IPS-15b (cell line): Measurements from ENCODE around the gene SGK2.
A peak's percentile ranks its signal among the peaks of the same experiment; 100 is the strongest.

Experiments used
- H3K27me3 ChIP-seq: one replicate; pipeline ENCODE4 v1.6.1; 2013; ENCODE audit warnings: low read length; ENCODE audit not compliant: control insufficient read depth, insufficient read depth
- H3K36me3 ChIP-seq: one replicate; pipeline ENCODE4 v1.6.1; 2013; ENCODE audit warnings: low read length; ENCODE audit not compliant: control insufficient read depth, insufficient read depth
- H3K4me1 ChIP-seq: one replicate; pipeline ENCODE4 v1.6.1; 2013; ENCODE audit warnings: mild to moderate bottlenecking, low read length; ENCODE audit not compliant: control insufficient read depth, insufficient read depth
- H3K4me3 ChIP-seq: one replicate; pipeline ENCODE4 v1.5.1; 2013; ENCODE audit warnings: low read depth, low read length
- H3K9ac ChIP-seq: one replicate; pipeline ENCODE4 v1.6.1; 2013; ENCODE audit warnings: low read depth, mild to moderate bottlenecking, low read length
- H3K9me3 ChIP-seq: one replicate; pipeline ENCODE4 v1.6.1; 2013; ENCODE audit warnings: mild to moderate bottlenecking, low read length; ENCODE audit not compliant: control insufficient read depth, insufficient read depth

SGK2 gene

DNA sequence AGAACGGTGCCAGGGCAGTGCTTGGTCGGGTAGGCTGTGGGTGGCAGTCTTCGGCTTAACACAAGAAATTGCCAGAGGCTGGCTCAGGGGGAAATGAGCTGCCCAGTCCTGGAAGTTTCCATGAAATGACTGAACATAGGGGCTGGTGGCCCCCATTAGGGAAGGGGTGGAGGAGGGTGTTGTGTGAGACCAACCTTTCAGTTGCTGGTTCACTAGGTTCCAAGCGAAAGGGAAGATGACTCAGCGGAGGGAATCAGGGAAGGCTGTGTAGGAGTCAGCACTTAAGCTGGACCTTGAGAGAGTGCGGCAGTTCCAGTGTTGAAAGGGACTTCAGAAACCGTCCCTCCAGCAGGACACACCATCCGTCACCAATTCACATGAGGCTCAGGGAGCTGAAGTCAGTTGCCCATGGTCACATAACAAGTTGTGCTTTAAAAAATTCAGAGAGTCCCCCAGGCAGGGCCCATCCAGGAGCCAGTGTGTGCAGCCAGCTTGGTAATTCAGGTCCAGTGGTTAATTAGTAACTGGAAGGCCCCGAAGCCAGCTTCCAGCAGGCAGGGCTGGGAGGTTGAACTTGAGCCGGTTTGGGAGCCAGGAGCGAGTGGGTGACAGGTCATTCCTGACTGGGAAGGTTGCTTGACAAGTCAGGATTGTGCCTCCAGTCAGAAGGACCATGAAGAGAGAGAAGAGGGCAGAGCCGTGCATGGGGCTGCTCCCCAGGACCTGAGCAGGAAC is at the start of gene SGK2:
TSS of gene SGK2 (plus strand) at position 616 of the 735 bp plus-strand sequence. CDS start 7,469 bp downstream, outside the sequence.
- no peak within 1 kb of the TSS for H3K9ac ChIP-seq
- no peak within 1 kb of the TSS for H3K4me3 ChIP-seq
- H3K27me3 ChIP-seq: no peaks in the 10 kb centered on the region
- H3K9me3 ChIP-seq: no peaks in the 10 kb centered on the region
- no peaks in the 10 kb centered on the region for H3K36me3 ChIP-seq
- H3K4me1 ChIP-seq: no peaks in the 10 kb centered on the region

GRCh38 chr20:43511879-43512278 is 46.9 kb upstream of the SGK2 start:
- Histone ChIP-seq H3K36me3 (peaks cover 2% of the 10 kb centered on the region), H3K4me1 (no peaks in the 10 kb centered on the region), H3K9ac (no peak overlapping the region), H3K9me3 (no peaks in the 10 kb centered on the region), H3K4me3 (no peak overlapping the region), H3K27me3 (peaks cover 4% of the 10 kb centered on the region)

GRCh38 chr20:43513372-43513930 is 45.4 kb upstream of the SGK2 start:
- H3K27me3 ChIP-seq: no peaks in the 10 kb centered on the region
- H3K4me3 ChIP-seq: peak overlapping the region; percentile 72
- H3K36me3 ChIP-seq: peaks cover 6% of the 10 kb centered on the region
- no peak overlapping the region for H3K9ac ChIP-seq
- no peaks in the 10 kb centered on the region for H3K4me1 ChIP-seq
- no peaks in the 10 kb centered on the region for H3K9me3 ChIP-seq

GRCh38 chr20:43513931-43514647 is 44.7 kb upstream of the SGK2 start:
- Histone ChIP-seq H3K4me3 (peak overlapping the region; percentile 82), H3K9ac (peak overlapping the region; percentile 54), H3K9me3 (no peaks in the 10 kb centered on the region), H3K36me3 (peaks cover 6% of the 10 kb centered on the region), H3K4me1 (no peaks in the 10 kb centered on the region), H3K27me3 (no peaks in the 10 kb centered on the region)

- peak overlapping the region; percentile 82 for H3K4me3 ChIP-seq
- H3K4me1 ChIP-seq: no peaks in the 10 kb centered on the region
- peak overlapping the region; percentile 54 for H3K9ac ChIP-seq
- peaks cover 6% of the 10 kb centered on the region for H3K36me3 ChIP-seq
- H3K9me3 ChIP-seq: no peaks in the 10 kb centered on the region
- no peaks in the 10 kb centered on the region for H3K27me3 ChIP-seq
These were observed 44.2 kb upstream of the SGK2 start for GRCh38 chr20:43514648-43514999.

- Histone ChIP-seq H3K4me1 (no peaks in the 10 kb centered on the region), H3K4me3 (peak overlapping the region; percentile 82), H3K36me3 (peaks cover 6% of the 10 kb centered on the region), H3K27me3 (no peaks in the 10 kb centered on the region), H3K9me3 (no peaks in the 10 kb centered on the region), H3K9ac (no peak overlapping the region)
These were observed 43.2 kb upstream of the SGK2 start for GRCh38 chr20:43515628-43516027.

DNA sequence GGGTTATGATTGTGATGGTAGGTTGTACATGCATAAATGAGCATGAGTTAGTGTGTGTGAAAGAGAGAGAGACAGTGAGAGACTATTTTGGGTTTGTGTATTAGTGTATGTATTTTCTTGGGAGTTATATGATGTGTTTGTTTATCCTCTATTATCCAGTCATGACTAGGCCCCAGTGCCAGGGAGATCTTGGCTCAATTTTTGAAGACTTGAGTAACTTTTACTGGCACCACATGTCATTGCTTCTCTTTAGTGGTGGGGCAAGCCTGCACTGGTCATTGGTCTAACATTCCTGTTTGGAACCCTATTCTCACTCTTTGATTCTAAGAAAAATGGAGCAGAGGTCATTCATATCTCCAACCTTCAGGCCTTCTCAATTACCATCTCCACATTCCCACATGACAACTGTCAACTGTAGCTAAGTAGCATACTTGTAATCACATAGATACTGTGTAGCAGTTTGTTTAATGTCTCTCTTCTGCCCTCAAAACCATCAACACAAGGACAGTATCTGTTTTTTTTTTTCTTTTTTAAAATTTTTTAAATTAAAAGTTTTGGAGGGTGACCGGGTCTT is 42.5 kb upstream of the SGK2 start:
- H3K4me1 ChIP-seq: no peaks in the 10 kb centered on the region
- no peak overlapping the region for H3K4me3 ChIP-seq
- H3K36me3 ChIP-seq: peaks cover 6% of the 10 kb centered on the region
- H3K9ac ChIP-seq: no peak overlapping the region
- H3K27me3 ChIP-seq: no peaks in the 10 kb centered on the region
- no peaks in the 10 kb centered on the region for H3K9me3 ChIP-seq

DNA sequence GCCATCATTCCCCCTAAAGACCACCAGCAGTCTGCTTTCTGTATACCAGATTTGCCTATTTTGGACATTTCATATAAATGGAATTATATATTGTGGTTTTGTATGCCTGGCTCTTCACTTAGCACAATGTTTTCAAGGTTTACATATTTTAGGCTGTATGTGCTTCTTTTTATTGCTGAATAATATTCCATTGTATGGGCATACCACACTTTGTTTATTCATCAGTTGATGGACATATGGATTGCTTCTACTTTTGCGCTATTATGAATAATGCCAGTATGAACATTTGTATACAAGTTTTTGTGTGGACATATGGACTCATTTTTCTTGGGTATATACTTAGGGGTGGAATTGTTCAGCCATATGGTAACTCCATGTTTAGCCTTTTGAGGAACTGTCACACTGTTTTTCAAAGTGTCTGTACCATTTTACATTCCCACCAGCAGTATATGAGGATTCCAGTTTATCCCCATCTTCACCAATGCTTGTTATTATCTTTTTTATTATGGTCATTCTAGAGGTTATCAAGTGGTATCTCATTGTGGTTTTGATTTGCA is 38.7 kb upstream of the SGK2 start:
- Histone ChIP-seq H3K9ac (no peak overlapping the region), H3K4me3 (no peak overlapping the region), H3K27me3 (no peaks in the 10 kb centered on the region), H3K4me1 (no peaks in the 10 kb centered on the region), H3K36me3 (peaks cover 4% of the 10 kb centered on the region), H3K9me3 (no peaks in the 10 kb centered on the region)

DNA sequence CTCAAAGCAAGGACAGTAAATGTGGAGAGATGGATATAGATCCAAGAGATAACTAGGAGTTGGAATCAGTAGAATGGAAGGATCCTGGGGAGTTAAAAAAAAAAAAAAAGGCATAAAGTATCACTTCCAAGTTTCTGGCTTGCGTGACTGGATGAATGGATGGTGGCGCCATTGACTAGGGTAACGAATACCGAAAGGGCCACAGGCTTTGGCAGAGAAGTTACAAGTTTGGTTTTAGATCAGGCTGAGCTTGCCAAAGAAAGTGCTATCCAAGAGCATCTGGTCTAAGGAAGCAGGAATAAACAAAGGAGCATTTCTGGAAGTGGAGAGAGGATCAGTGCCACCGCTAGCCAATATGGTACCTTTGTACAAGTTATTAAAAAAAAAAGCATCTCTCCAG is 33.8 kb upstream of the SGK2 start:
- H3K9me3 ChIP-seq: no peaks in the 10 kb centered on the region
- H3K4me1 ChIP-seq: no peaks in the 10 kb centered on the region
- H3K27me3 ChIP-seq: no peaks in the 10 kb centered on the region
- no peak overlapping the region for H3K4me3 ChIP-seq
- H3K36me3 ChIP-seq: peaks cover 4% of the 10 kb centered on the region
- H3K9ac ChIP-seq: no peak overlapping the region

DNA sequence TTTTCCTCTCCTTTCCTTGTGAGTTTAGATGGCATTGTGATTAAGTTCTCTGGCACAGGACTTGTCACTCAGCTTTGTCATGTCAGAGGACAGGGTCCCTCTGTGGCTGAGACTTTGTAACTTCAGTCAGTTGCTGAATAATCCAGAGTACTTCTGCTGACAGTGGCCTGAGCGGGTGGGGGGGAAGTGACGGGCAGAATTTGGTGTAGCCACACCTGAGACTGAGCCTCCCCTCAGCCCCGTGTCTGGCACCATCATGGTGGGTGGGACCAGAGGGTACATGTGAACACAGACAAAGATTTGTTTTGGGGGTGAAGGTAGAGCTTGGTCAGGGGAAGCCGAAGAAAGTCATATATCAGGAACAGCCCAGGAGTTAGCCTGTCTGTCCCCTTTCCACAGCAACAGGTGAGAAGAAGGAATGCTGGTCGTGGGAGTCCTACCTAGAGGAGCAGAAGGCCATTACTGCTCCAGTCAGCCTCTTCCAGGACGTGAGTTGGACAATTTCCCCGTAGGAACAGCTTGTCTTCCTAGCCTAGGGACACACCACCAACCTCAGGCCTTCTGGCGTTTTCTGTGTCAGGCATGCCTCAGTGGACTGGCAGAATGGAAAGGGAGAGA is 30.5 kb upstream of the SGK2 start:
- Histone ChIP-seq H3K4me1 (no peaks in the 10 kb centered on the region), H3K4me3 (no peak overlapping the region), H3K36me3 (peaks cover 5% of the 10 kb centered on the region), H3K27me3 (no peaks in the 10 kb centered on the region), H3K9ac (no peak overlapping the region), H3K9me3 (no peaks in the 10 kb centered on the region)

GRCh38 chr20:43529051-43529450 is 29.8 kb upstream of the SGK2 start:
- no peak overlapping the region for H3K4me3 ChIP-seq
- no peak overlapping the region for H3K9ac ChIP-seq
- no peaks in the 10 kb centered on the region for H3K27me3 ChIP-seq
- H3K4me1 ChIP-seq: no peaks in the 10 kb centered on the region
- H3K36me3 ChIP-seq: peaks cover 5% of the 10 kb centered on the region
- H3K9me3 ChIP-seq: no peaks in the 10 kb centered on the region
